ENCODE measurements around the gene ACACA. TPM values are rescaled to one million over a fixed set of nuclear protein-coding genes. Genes with fewer than 3 reads are reported as not detected.

Gene ACACA
- total RNA-seq, 4 donors from 2014 or later: 28.7 to 72.7 (median 42.2) TPM

GRCh38 chr17:37200497-37200896 lies 206.1 kb downstream of the ACACA start:
- DNase-seq (ENCODE audit: low spot score) (no peak), ATAC-seq (ENCODE audit: low FRiP score) (no peak)
- TF ChIP-seq CTCF (IDR thresholded peaks at IDR 0.05): no peak

- no peak for ATAC-seq (ENCODE audit: low FRiP score)
- TF ChIP-seq CTCF (IDR thresholded peaks at IDR 0.05): no peak
- no peak for DNase-seq (ENCODE audit: low spot score)
Observed at GRCh38 chr17:37197336-37197735, 209.3 kb downstream of the ACACA start.

- TF ChIP-seq CTCF (IDR thresholded peaks at IDR 0.05): no peak
- DNase-seq (ENCODE audit: low spot score): no peak
- ATAC-seq (ENCODE audit: low FRiP score): no peak
Observed at GRCh38 chr17:37194208-37194607, 212.4 kb downstream of the ACACA start.

GRCh38 chr17:37191219-37191618 lies 215.4 kb downstream of the ACACA start:
- no peak for TF ChIP-seq CTCF (IDR thresholded peaks at IDR 0.05)
- ATAC-seq (ENCODE audit: low FRiP score) (no peak), DNase-seq (ENCODE audit: low spot score) (no peak)

GRCh38 chr17:37190493-37190892 lies 216.1 kb downstream of the ACACA start:
- no peak for TF ChIP-seq CTCF (IDR thresholded peaks at IDR 0.05)
- no peak for ATAC-seq (ENCODE audit: low FRiP score)

GRCh38 chr17:37188157-37188556 lies 218.5 kb downstream of the ACACA start:
- no peak for TF ChIP-seq CTCF (IDR thresholded peaks at IDR 0.05)
- DNase-seq (ENCODE audit: low spot score) (no peak), ATAC-seq (ENCODE audit: low FRiP score) (no peak)

More at GRCh38 chr17:37190493-37190892, 216.1 kb downstream of the ACACA start:
- DNase-seq (ENCODE audit: low spot score): no peak

- ATAC-seq (ENCODE audit: low FRiP score): no peak
- no peak for TF ChIP-seq CTCF (IDR thresholded peaks at IDR 0.05)
- no peak for DNase-seq (ENCODE audit: low spot score)
Observed at GRCh38 chr17:37187262-37187661, 219.4 kb downstream of the ACACA start.
